ENCODE results near the gene LAMB4. TPM values are rescaled to one million over a fixed set of nuclear protein-coding genes. Genes with fewer than 3 reads are reported as not detected.

Gene LAMB4
- total and polyA plus RNA-seq, 2 donors, result 0.42 to 0.52 TPM

- WGBS, result 97% methylated on average over 6 of the region's 6 CpGs
- H3K4me3 ChIP-seq (ENCODE audit: low read length in 2 of 2), result no peak overlapping the region
- H3K27ac ChIP-seq (ENCODE audit: low read depth in 1 of 2, low read length in 1 of 2), result no peak overlapping the region
- no peaks in the 10 kb centered on the region for H3K4me1 ChIP-seq (ENCODE audit: control insufficient read depth in 2 of 2, insufficient read depth in 2 of 2, low read length in 2 of 2)
- no peak for DNase-seq (ENCODE audit: low read depth in 6 of 9, low spot score in 9 of 9)
- no peaks in the 10 kb centered on the region for H3K36me3 ChIP-seq (ENCODE audit: control insufficient read depth in 2 of 2, insufficient read depth in 2 of 2, low read length in 1 of 2)
- H3K9me3 ChIP-seq (ENCODE audit: control insufficient read depth in 2 of 2, insufficient read depth in 1 of 2, low read length in 1 of 2), result no peaks in the 10 kb centered on the region
- H3K27me3 ChIP-seq (ENCODE audit: control insufficient read depth in 2 of 2, insufficient read depth in 1 of 2, low read length in 1 of 2), result no peaks in the 10 kb centered on the region
Observed at GRCh38 chr7:108014747-108015682, 115.1 kb downstream of the LAMB4 start.

- no peaks in the 10 kb centered on the region for H3K36me3 ChIP-seq (ENCODE audit: control insufficient read depth in 2 of 2, insufficient read depth in 2 of 2, low read length in 1 of 2)
- H3K27ac ChIP-seq (ENCODE audit: low read depth in 1 of 2, low read length in 1 of 2), result no peak overlapping the region
- WGBS, result 27% methylated on average over 2 of the region's 2 CpGs
- H3K4me1 ChIP-seq (ENCODE audit: control insufficient read depth in 2 of 2, insufficient read depth in 2 of 2, low read length in 2 of 2), result no peaks in the 10 kb centered on the region
- no peaks in the 10 kb centered on the region for H3K9me3 ChIP-seq (ENCODE audit: control insufficient read depth in 2 of 2, insufficient read depth in 1 of 2, low read length in 1 of 2)
- no peaks in the 10 kb centered on the region for H3K27me3 ChIP-seq (ENCODE audit: control insufficient read depth in 2 of 2, insufficient read depth in 1 of 2, low read length in 1 of 2)
- DNase-seq (ENCODE audit: low read depth in 6 of 9, low spot score in 9 of 9), result no peak
- no peak overlapping the region for H3K4me3 ChIP-seq (ENCODE audit: low read length in 2 of 2)
Observed at GRCh38 chr7:108014215-108014614, 115.9 kb downstream of the LAMB4 start.

DNA sequence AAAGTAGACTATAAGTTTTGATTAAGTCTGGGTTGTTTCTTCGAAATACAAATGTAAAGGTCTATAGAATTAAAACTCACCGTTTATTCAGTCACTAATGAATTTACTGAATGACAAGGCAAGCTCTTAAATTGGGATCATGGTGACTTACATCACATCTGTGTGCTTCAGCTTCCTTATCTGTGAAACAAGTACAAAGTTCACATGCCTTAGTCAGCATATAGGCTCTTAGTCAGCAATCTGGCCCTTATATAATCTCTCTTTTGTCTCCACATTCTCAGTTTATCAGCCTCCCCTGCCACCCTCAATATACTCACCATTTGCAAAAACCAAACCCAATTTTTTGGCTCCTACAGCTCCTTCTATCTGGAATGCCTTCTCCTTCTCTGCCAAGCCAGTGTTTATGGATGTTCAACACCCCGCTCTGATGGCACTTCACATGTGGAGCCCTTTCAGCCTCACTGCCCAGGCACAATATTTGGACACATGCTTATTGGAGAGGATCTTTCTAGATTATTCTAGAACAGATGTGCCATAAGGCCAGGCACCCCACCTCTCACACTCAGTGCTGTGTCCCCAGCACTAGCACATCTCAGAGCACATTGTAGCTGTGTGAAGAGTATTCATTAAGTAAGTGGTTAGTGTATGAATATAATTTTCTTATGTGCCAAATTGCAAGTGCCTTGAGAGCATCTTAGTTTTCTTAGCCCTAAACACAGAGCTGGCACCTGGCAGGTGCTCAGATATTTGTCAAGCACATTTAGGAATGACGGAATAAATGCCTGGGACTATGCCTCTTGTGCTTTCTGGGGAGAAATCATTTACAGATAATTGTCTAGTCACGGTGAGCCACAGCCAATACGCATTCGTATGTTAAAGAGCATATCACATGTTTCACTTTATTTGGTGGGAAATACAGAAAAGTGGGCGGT is 117.4 kb downstream of the LAMB4 start:
- Histone ChIP-seq H3K27me3 (ENCODE audit: control insufficient read depth in 2 of 2, insufficient read depth in 1 of 2, low read length in 1 of 2) (peaks cover 0 to 1% of the 10 kb centered on the region in 2 donors), H3K36me3 (ENCODE audit: control insufficient read depth in 2 of 2, insufficient read depth in 2 of 2, low read length in 1 of 2) (no peaks in the 10 kb centered on the region), H3K27ac (ENCODE audit: low read depth in 1 of 2, low read length in 1 of 2) (no peak overlapping the region), H3K4me1 (ENCODE audit: control insufficient read depth in 2 of 2, insufficient read depth in 2 of 2, low read length in 2 of 2) (no peaks in the 10 kb centered on the region), H3K4me3 (ENCODE audit: low read length in 2 of 2) (no peak overlapping the region), H3K9me3 (ENCODE audit: control insufficient read depth in 2 of 2, insufficient read depth in 1 of 2, low read length in 1 of 2) (no peaks in the 10 kb centered on the region)
- 96% methylated on average over 8 of the region's 8 CpGs for WGBS
- no peak for DNase-seq (ENCODE audit: low read depth in 6 of 9, low spot score in 9 of 9)

GRCh38 chr7:108010377-108010776 is 119.8 kb downstream of the LAMB4 start:
- DNase-seq (ENCODE audit: low read depth in 6 of 9, low spot score in 9 of 9), result no peak
- Histone ChIP-seq H3K4me1 (ENCODE audit: control insufficient read depth in 2 of 2, insufficient read depth in 2 of 2, low read length in 2 of 2) (no peaks in the 10 kb centered on the region), H3K4me3 (ENCODE audit: low read length in 2 of 2) (no peak overlapping the region), H3K27me3 (ENCODE audit: control insufficient read depth in 2 of 2, insufficient read depth in 1 of 2, low read length in 1 of 2) (peaks cover 3 to 21% of the 10 kb centered on the region in 2 donors), H3K9me3 (ENCODE audit: control insufficient read depth in 2 of 2, insufficient read depth in 1 of 2, low read length in 1 of 2) (no peaks in the 10 kb centered on the region), H3K36me3 (ENCODE audit: control insufficient read depth in 2 of 2, insufficient read depth in 2 of 2, low read length in 1 of 2) (no peaks in the 10 kb centered on the region), H3K27ac (ENCODE audit: low read depth in 1 of 2, low read length in 1 of 2) (no peak overlapping the region)
- WGBS, result 95% methylated on average over 1 of the region's 1 CpG

DNA sequence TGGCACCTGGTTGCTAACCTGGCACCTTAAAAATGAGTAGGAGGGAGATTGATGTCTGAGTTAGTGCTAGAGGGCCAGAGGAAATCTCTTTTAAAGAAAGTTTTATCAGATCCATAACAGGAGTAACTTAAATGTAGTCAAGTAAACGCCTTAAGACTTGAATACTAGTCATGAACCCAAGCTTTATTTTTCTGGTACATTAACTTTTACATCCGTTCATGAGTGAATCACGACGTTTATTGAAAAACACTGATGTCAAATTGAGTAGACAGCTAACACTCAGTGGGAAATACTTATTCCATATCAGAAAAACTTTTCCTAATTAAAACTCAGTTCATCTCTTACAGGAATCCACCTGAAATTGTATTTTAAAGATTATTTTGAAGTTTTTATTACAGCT is 120.3 kb downstream of the LAMB4 start:
- no peaks in the 10 kb centered on the region for H3K4me1 ChIP-seq (ENCODE audit: control insufficient read depth in 2 of 2, insufficient read depth in 2 of 2, low read length in 2 of 2)
- H3K4me3 ChIP-seq (ENCODE audit: low read length in 2 of 2), result no peak overlapping the region
- no peaks in the 10 kb centered on the region for H3K9me3 ChIP-seq (ENCODE audit: control insufficient read depth in 2 of 2, insufficient read depth in 1 of 2, low read length in 1 of 2)
- DNase-seq (ENCODE audit: low read depth in 6 of 9, low spot score in 9 of 9), result no peak
- WGBS, result 91% methylated on average over 4 of the region's 4 CpGs
- H3K27me3 ChIP-seq (ENCODE audit: control insufficient read depth in 2 of 2, insufficient read depth in 1 of 2, low read length in 1 of 2), result peaks cover 6 to 26% of the 10 kb centered on the region in 2 donors
- H3K36me3 ChIP-seq (ENCODE audit: control insufficient read depth in 2 of 2, insufficient read depth in 2 of 2, low read length in 1 of 2), result no peaks in the 10 kb centered on the region
- H3K27ac ChIP-seq (ENCODE audit: low read depth in 1 of 2, low read length in 1 of 2), result no peak overlapping the region

DNA sequence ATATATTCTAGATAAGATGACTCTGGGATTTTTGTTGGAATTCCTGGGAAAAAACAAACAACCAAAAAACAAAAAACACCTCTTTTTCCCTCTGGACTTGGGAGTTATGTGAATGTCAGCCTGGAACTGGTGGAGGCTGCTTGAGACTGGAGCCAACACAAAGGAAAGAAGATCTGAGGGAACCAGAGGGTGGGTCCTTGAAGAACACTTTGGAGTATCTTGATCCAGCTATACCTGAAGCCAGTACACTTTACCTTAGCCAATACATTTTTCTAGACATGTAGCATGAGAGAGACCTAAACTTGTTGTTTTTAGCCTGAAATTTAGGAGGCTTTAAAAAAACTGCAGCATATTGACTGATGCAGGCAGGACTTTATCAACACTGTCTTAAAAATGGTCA is 121.3 kb downstream of the LAMB4 start:
- H3K9me3 ChIP-seq (ENCODE audit: control insufficient read depth in 2 of 2, insufficient read depth in 1 of 2, low read length in 1 of 2), result peaks cover 0 to 1% of the 10 kb centered on the region in 2 donors
- DNase-seq (ENCODE audit: low read depth in 6 of 9, low spot score in 9 of 9), result no peak
- H3K4me3 ChIP-seq (ENCODE audit: low read length in 2 of 2), result no peak overlapping the region
- H3K36me3 ChIP-seq (ENCODE audit: control insufficient read depth in 2 of 2, insufficient read depth in 2 of 2, low read length in 1 of 2), result no peaks in the 10 kb centered on the region
- peaks cover 14 to 37% of the 10 kb centered on the region in 2 donors for H3K27me3 ChIP-seq (ENCODE audit: control insufficient read depth in 2 of 2, insufficient read depth in 1 of 2, low read length in 1 of 2)
- no peaks in the 10 kb centered on the region for H3K4me1 ChIP-seq (ENCODE audit: control insufficient read depth in 2 of 2, insufficient read depth in 2 of 2, low read length in 2 of 2)
- no peak overlapping the region for H3K27ac ChIP-seq (ENCODE audit: low read depth in 1 of 2, low read length in 1 of 2)

DNA sequence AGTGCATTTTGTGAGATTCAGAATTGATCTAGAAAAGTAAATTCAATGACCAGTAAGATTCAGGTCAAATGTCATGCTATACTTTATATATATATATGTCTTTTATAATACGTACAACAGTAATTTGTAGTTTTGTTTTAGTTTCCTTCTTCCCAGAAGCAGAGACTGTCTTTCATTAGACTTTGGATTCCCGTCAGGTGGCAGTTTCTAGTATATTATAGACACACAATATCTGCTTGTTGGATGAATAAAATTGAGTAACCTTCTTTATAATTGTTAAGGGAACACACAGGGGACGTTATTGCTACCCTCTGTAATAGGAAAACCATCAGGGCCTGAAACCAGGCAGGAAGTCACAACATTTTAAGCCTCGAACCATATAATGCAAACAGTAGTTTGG is 121.9 kb downstream of the LAMB4 start:
- H3K27ac ChIP-seq (ENCODE audit: low read depth in 1 of 2, low read length in 1 of 2), result no peak overlapping the region
- peaks cover 0 to 1% of the 10 kb centered on the region in 2 donors for H3K9me3 ChIP-seq (ENCODE audit: control insufficient read depth in 2 of 2, insufficient read depth in 1 of 2, low read length in 1 of 2)
- no peak for DNase-seq (ENCODE audit: low read depth in 6 of 9, low spot score in 9 of 9)
- no peaks in the 10 kb centered on the region for H3K36me3 ChIP-seq (ENCODE audit: control insufficient read depth in 2 of 2, insufficient read depth in 2 of 2, low read length in 1 of 2)
- no peak overlapping the region for H3K4me3 ChIP-seq (ENCODE audit: low read length in 2 of 2)
- no peaks in the 10 kb centered on the region for H3K4me1 ChIP-seq (ENCODE audit: control insufficient read depth in 2 of 2, insufficient read depth in 2 of 2, low read length in 2 of 2)
- WGBS, result 87% methylated on average over 4 of the region's 4 CpGs
- H3K27me3 ChIP-seq (ENCODE audit: control insufficient read depth in 2 of 2, insufficient read depth in 1 of 2, low read length in 1 of 2), result peaks cover 19 to 43% of the 10 kb centered on the region in 2 donors

DNA sequence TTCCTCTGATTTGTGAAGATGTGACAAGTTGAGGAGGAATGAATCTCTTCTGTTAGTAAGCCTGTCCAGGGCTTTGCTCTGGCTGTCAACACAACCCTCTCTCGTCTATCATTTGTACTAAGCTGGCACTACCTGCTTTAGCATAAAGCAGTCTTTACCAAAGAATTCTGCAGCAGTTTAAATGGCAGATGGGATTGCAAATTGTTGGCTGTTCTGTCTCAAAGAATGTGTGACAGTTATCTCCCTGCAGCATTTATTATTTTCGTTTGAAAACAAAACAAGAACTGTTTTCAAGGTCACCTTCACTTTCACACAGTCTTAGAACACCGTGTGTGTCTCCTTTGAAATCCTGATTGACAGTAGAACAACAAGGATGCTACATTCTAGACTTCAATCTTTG is 122.4 kb downstream of the LAMB4 start:
- no peak overlapping the region for H3K27ac ChIP-seq (ENCODE audit: low read depth in 1 of 2, low read length in 1 of 2)
- 85% methylated on average over 3 of the region's 3 CpGs for WGBS
- DNase-seq (ENCODE audit: low read depth in 6 of 9, low spot score in 9 of 9), result no peak

GRCh38 chr7:108007261-108007660 is 122.9 kb downstream of the LAMB4 start:
- Histone ChIP-seq H3K27me3 (ENCODE audit: control insufficient read depth in 2 of 2, insufficient read depth in 1 of 2, low read length in 1 of 2) (peaks cover 29 to 52% of the 10 kb centered on the region in 2 donors), H3K4me1 (ENCODE audit: control insufficient read depth in 2 of 2, insufficient read depth in 2 of 2, low read length in 2 of 2) (peaks cover 6% of the 10 kb centered on the region in 2 donors), H3K9me3 (ENCODE audit: control insufficient read depth in 2 of 2, insufficient read depth in 1 of 2, low read length in 1 of 2) (peaks cover 1 to 3% of the 10 kb centered on the region in 2 donors), H3K36me3 (ENCODE audit: control insufficient read depth in 2 of 2, insufficient read depth in 2 of 2, low read length in 1 of 2) (no peaks in the 10 kb centered on the region), H3K27ac (ENCODE audit: low read depth in 1 of 2, low read length in 1 of 2) (no peak overlapping the region), H3K4me3 (ENCODE audit: low read length in 2 of 2) (no peak overlapping the region)
- no peak for DNase-seq (ENCODE audit: low read depth in 6 of 9, low spot score in 9 of 9)
- 85% methylated on average over 3 of the region's 3 CpGs for WGBS

More for the DNA sequence above, 122.4 kb downstream of the LAMB4 start:
- Histone ChIP-seq H3K4me3 (ENCODE audit: low read length in 2 of 2) (no peak overlapping the region), H3K36me3 (ENCODE audit: control insufficient read depth in 2 of 2, insufficient read depth in 2 of 2, low read length in 1 of 2) (no peaks in the 10 kb centered on the region), H3K27me3 (ENCODE audit: control insufficient read depth in 2 of 2, insufficient read depth in 1 of 2, low read length in 1 of 2) (peaks cover 24 to 47% of the 10 kb centered on the region in 2 donors), H3K4me1 (ENCODE audit: control insufficient read depth in 2 of 2, insufficient read depth in 2 of 2, low read length in 2 of 2) (peaks cover 1 to 2% of the 10 kb centered on the region in 2 donors), H3K9me3 (ENCODE audit: control insufficient read depth in 2 of 2, insufficient read depth in 1 of 2, low read length in 1 of 2) (peaks cover 0 to 1% of the 10 kb centered on the region in 2 donors)
